Breast epithelium (tissue), 4 donors: Measurements from ENCODE around the gene ADAMTS3. TPM values are rescaled to one million over a fixed set of nuclear protein-coding genes. Genes with fewer than 3 reads are reported as not detected.

Source experiments
- DNase-seq, 2 donors: peaks; one replicate each; pipeline ENCODE4 v3.0.0-alpha.2; 2019; ENCODE audit warnings: low spot score in 2 of 2
- H3K27ac ChIP-seq, 2 donors: fragments of 200-600 bp; sonication (generic) in 1 of 2; one replicate each; pipeline ENCODE4 v1.5.1; 2016 to 2019; ENCODE audit warnings: mild to moderate bottlenecking in 1 of 2
- H3K27me3 ChIP-seq, 2 donors: fragments of 200-600 bp; sonication (generic) in 1 of 2; one replicate each; pipeline versions ENCODE4 v1.5.1 to v1.6.0; 2017 to 2019; ENCODE audit warnings: control low read depth in 1 of 2, mild to moderate bottlenecking in 1 of 2
- H3K36me3 ChIP-seq: fragments of 200-600 bp; one replicate; pipeline ENCODE4 v1.5.1; 2019
- H3K4me1 ChIP-seq, 2 donors: fragments of 200-600 bp; sonication (generic); one replicate each; pipeline ENCODE4 v1.5.1; 2016 to 2019; ENCODE audit warnings: control low read depth in 1 of 2
- H3K4me3 ChIP-seq, 3 donors: fragments of 200-600 bp; sonication (generic); 1 replicate in 2 of 3; 2 replicates in 1 of 3; pipeline ENCODE4 v1.5.1; 2016 to 2019; ENCODE audit warnings: mild to moderate bottlenecking in 3 of 3, moderate library complexity in 2 of 3
- H3K9me3 ChIP-seq, 2 donors: fragments of 200-600 bp; sonication (generic) in 1 of 2; one replicate each; pipeline ENCODE4 v1.5.1; 2016 to 2019; ENCODE audit warnings: control low read depth in 1 of 2
- CTCF ChIP-seq, 3 donors: fragments of 450-650 bp; IDR thresholded peaks; one replicate each; pipeline ENCODE4 v1.5.1; 2016 to 2017; ENCODE audit warnings: antibody characterized with exemption in 3 of 3, mild to moderate bottlenecking in 3 of 3, moderate library complexity in 3 of 3
- POLR2A ChIP-seq: fragments of 450-650 bp; IDR thresholded peaks from one replicate; pipeline ENCODE4 v1.6.1; 2016; ENCODE audit warnings: antibody characterized with exemption, mild to moderate bottlenecking, moderate library complexity
- POLR2AphosphoS5 ChIP-seq, 3 donors: sonication (generic); formaldehyde crosslinking; IDR thresholded peaks; one replicate each; pipeline ENCODE4 v1.6.1; 2017; ENCODE audit warnings: antibody characterized with exemption in 3 of 3
- intact Hi-C: fragments of 100-400 bp; cut with DNase I; formaldehyde crosslinking; loops from one replicate; pipeline ENCODE4 v1.15.1; 2023; ENCODE audit warnings: low total_unique reads
- total RNA-seq, 3 donors: library from RNA; depleted of rRNA; stranded (reverse); fragments of >200 nt; gene quantifications; one replicate each; pipeline ENCODE4 v1.1.0, GENCODE V29; 2016

ADAMTS3 gene
- total RNA-seq, 3 donors from 2014 or later, result 1.9 to 5.6 (median 2.9) TPM

- H3K36me3 ChIP-seq, result no peaks in the 10 kb centered on the region
- no peaks in the 10 kb centered on the region for H3K27me3 ChIP-seq
- no peak overlapping the region for H3K4me3 ChIP-seq
- H3K9me3 ChIP-seq, result no peaks in the 10 kb centered on the region
- H3K4me1 ChIP-seq, result no peaks in the 10 kb centered on the region
- TF ChIP-seq POLR2A (no peak), CTCF (IDR thresholded peaks at IDR 0.05) (peak; percentile 13 to 44 (median 41)), POLR2AphosphoS5 (IDR thresholded peaks at IDR 0.05) (no peak)
- no peak for DNase-seq
- no peak overlapping the region for H3K27ac ChIP-seq
- intact Hi-C loops, result loop anchor here (10.0 kb wide), 1 partner anchor 459 kb away; no protein-coding TSS in a partner anchor
Measured at GRCh38 chr4:72295966-72296557, 273.0 kb downstream of the ADAMTS3 start.

GRCh38 chr4:72290737-72291136, 278.3 kb downstream of the ADAMTS3 start:
- no peak overlapping the region for H3K4me3 ChIP-seq
- H3K9me3 ChIP-seq, result no peaks in the 10 kb centered on the region
- no peak overlapping the region for H3K27ac ChIP-seq
- H3K27me3 ChIP-seq, result no peaks in the 10 kb centered on the region
- intact Hi-C loops, result loop anchor here (10.0 kb wide), 1 partner anchor 464 kb away; no protein-coding TSS in a partner anchor
- H3K4me1 ChIP-seq, result no peaks in the 10 kb centered on the region
- no peaks in the 10 kb centered on the region for H3K36me3 ChIP-seq
- TF ChIP-seq CTCF (IDR thresholded peaks at IDR 0.05) (no peak), POLR2A (no peak), POLR2AphosphoS5 (IDR thresholded peaks at IDR 0.05) (no peak)
- DNase-seq, result no peak

DNA sequence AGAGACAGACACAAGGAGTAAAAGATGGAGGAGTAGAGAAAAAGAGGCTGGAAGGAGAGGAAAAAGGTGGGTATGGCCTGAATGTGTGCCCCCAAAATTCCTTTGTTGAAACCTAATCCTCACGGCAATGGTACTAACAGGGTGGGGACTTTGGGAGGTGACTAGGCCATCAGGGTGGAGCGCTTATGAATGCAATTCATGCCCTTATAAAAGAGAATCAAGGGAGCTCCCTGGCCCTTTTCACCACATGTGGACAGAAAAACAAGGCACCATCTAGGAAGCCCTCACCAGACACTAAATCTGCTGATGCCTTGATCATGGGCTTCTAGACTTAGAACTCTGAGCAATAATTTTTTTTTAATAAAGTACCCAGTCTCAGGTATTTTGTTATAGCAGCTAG, 282.1 kb downstream of the ADAMTS3 start:
- H3K4me1 ChIP-seq, result no peaks in the 10 kb centered on the region
- intact Hi-C loops, result no loop called here
- no peaks in the 10 kb centered on the region for H3K9me3 ChIP-seq
- H3K27me3 ChIP-seq, result no peaks in the 10 kb centered on the region
- no peaks in the 10 kb centered on the region for H3K36me3 ChIP-seq
- TF ChIP-seq POLR2AphosphoS5 (IDR thresholded peaks at IDR 0.05) (no peak), CTCF (IDR thresholded peaks at IDR 0.05) (no peak), POLR2A (no peak)
- H3K27ac ChIP-seq, result no peak overlapping the region
- no peak for DNase-seq
- H3K4me3 ChIP-seq, result no peak overlapping the region

DNA sequence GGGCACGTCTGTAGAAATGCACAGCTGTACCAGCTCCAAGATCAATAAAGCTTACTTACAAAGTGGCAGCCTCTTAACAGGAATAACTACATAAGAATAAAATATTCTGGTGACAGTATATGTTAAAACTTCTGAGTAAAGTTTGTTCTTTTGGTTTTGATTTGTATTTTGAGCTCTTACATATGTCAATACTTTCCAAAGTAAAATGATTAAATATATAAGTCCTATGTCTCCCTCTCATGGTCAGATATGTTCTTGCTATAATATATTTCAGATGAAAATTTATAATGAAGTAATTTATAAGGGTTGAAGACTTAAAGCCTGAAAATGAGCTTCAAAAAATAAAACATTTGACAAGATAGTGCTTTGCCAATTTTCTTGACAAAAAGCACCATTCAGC, 282.8 kb downstream of the ADAMTS3 start:
- H3K9me3 ChIP-seq, result no peaks in the 10 kb centered on the region
- no peaks in the 10 kb centered on the region for H3K27me3 ChIP-seq
- TF ChIP-seq CTCF (IDR thresholded peaks at IDR 0.05) (no peak), POLR2A (no peak), POLR2AphosphoS5 (IDR thresholded peaks at IDR 0.05) (no peak)
- H3K36me3 ChIP-seq, result no peaks in the 10 kb centered on the region
- intact Hi-C loops, result no loop called here
- no peak overlapping the region for H3K27ac ChIP-seq
- H3K4me1 ChIP-seq, result no peaks in the 10 kb centered on the region
- no peak overlapping the region for H3K4me3 ChIP-seq
- no peak for DNase-seq

GRCh38 chr4:72283357-72283756, 285.7 kb downstream of the ADAMTS3 start:
- Histone ChIP-seq H3K27me3 (no peaks in the 10 kb centered on the region), H3K9me3 (no peaks in the 10 kb centered on the region), H3K4me3 (no peak overlapping the region), H3K36me3 (no peaks in the 10 kb centered on the region), H3K27ac (no peak overlapping the region), H3K4me1 (no peaks in the 10 kb centered on the region)
- no peak for DNase-seq
- intact Hi-C loops, result no loop called here
- no peak for TF ChIP-seq POLR2A
- TF ChIP-seq POLR2AphosphoS5 (IDR thresholded peaks at IDR 0.05), result no peak
- no peak for TF ChIP-seq CTCF (IDR thresholded peaks at IDR 0.05)
